Amygdala (tissue), 56 donors: ENCODE results near the gene ANKHD1.

Source experiments
- DNase-seq, 56 donors: peaks; one replicate each; lab custom pipeline; 2025; lab: John Stamatoyannopoulos, UW

The ANKHD1 gene

GRCh38 chr5:140401362-140402257, at the start of gene ANKHD1:
ANKHD1 (plus strand) TSS chr5:140401833; CDS start chr5:140401968, 135 bp downstream.
- DNase-seq: peak; percentile 91 to 100 (median 98)

GRCh38 chr5:140355546-140355945, 46.1 kb upstream of the ANKHD1 start:
- DNase-seq: no peak

GRCh38 chr5:140356853-140357725, 44.5 kb upstream of the ANKHD1 start:
- DNase-seq: peak in 1 of 56 donors; percentile 74

GRCh38 chr5:140357726-140358093, 43.9 kb upstream of the ANKHD1 start:
- DNase-seq: peak in 55 of 56 donors; percentile 32 to 94 (median 77)

- no peak for DNase-seq
These were observed 42.8 kb upstream of the ANKHD1 start for GRCh38 chr5:140358738-140359310.

GRCh38 chr5:140360101-140360500, 41.5 kb upstream of the ANKHD1 start, which contains the start of gene SLC4A9:
SLC4A9 (plus strand) TSS chr5:140360194; CDS start chr5:140360237, 43 bp downstream.
- no peak for DNase-seq

GRCh38 chr5:140360681-140361479, 40.8 kb upstream of the ANKHD1 start:
- no peak for DNase-seq

- no peak for DNase-seq
These were observed 39.7 kb upstream of the ANKHD1 start for GRCh38 chr5:140361901-140362300.

- no peak for DNase-seq
These were observed 39.3 kb upstream of the ANKHD1 start for GRCh38 chr5:140362311-140362710.

GRCh38 chr5:140362875-140363630, 38.6 kb upstream of the ANKHD1 start:
- DNase-seq: peak in 45 of 56 donors; percentile 3 to 78 (median 38)

- DNase-seq: no peak
These were observed 37.8 kb upstream of the ANKHD1 start for GRCh38 chr5:140363631-140364471.

- no peak for DNase-seq
These were observed 37.2 kb upstream of the ANKHD1 start for GRCh38 chr5:140364472-140364765.

- DNase-seq: no peak
These were observed 36.4 kb upstream of the ANKHD1 start for GRCh38 chr5:140365282-140365681.

GRCh38 chr5:140365941-140366340, 35.7 kb upstream of the ANKHD1 start:
- DNase-seq: no peak

- DNase-seq: no peak
These were observed 34.9 kb upstream of the ANKHD1 start for GRCh38 chr5:140366589-140367255.

GRCh38 chr5:140367256-140368013, 34.2 kb upstream of the ANKHD1 start:
- no peak for DNase-seq
